Rectal smooth muscle tissue (tissue), 1 donor: ENCODE results near the gene PARD3.
A peak's percentile ranks its signal among the peaks of the same experiment; 100 is the strongest.

Experiments
- H3K27ac ChIP-seq: one replicate; pipeline ENCODE4 v1.7.0; 2013; ENCODE audit warnings: low read depth, low read length, inconsistent platforms
- H3K27me3 ChIP-seq: one replicate; pipeline ENCODE4 v1.7.0; 2013; ENCODE audit warnings: low read length; ENCODE audit not compliant: control insufficient read depth, insufficient read depth
- H3K36me3 ChIP-seq: one replicate; pipeline ENCODE4 v1.7.0; 2013; ENCODE audit warnings: low read length; ENCODE audit not compliant: control insufficient read depth, insufficient read depth
- H3K4me1 ChIP-seq: one replicate; pipeline ENCODE4 v1.7.0; 2013; ENCODE audit warnings: low read length; ENCODE audit not compliant: control insufficient read depth, insufficient read depth
- H3K4me3 ChIP-seq: one replicate; pipeline ENCODE4 v1.7.0; 2013; ENCODE audit warnings: low read length
- H3K9ac ChIP-seq: one replicate; pipeline ENCODE4 v1.7.0; 2013; ENCODE audit warnings: low read length

Gene PARD3

GRCh38 chr10:34297541-34298345 is 517.4 kb downstream of the PARD3 start:
- Histone ChIP-seq H3K27me3 (no peaks in the 10 kb centered on the region), H3K36me3 (no peaks in the 10 kb centered on the region), H3K9ac (no peak overlapping the region), H3K27ac (no peak overlapping the region), H3K4me3 (no peak overlapping the region), H3K4me1 (no peaks in the 10 kb centered on the region)

GRCh38 chr10:34295142-34295548 is 520.0 kb downstream of the PARD3 start:
- no peaks in the 10 kb centered on the region for H3K27me3 ChIP-seq
- H3K27ac ChIP-seq: no peak overlapping the region
- no peaks in the 10 kb centered on the region for H3K36me3 ChIP-seq
- H3K4me3 ChIP-seq: no peak overlapping the region
- no peak overlapping the region for H3K9ac ChIP-seq
- peaks cover 5% of the 10 kb centered on the region for H3K4me1 ChIP-seq

DNA sequence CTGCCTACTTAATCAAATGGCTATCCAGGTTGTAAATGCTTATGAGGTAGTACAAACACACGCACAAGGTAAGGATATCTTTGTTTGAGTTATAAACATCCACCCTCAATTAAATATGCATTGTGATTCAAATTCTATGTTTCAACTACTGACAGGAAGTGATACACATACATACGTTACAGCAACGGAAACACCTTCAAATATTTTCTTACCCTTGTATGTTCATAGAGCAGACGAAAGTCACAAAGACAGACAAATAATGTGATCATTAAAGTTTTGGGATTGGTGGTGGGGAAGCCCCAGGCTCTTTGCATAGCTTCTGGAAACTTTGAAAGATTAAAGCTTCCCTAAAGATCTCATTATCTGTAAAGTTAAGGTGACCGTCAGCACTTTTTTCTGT is 521.0 kb downstream of the PARD3 start:
- Histone ChIP-seq H3K36me3 (no peaks in the 10 kb centered on the region), H3K27me3 (no peaks in the 10 kb centered on the region), H3K27ac (no peak overlapping the region), H3K4me3 (no peak overlapping the region), H3K4me1 (peaks cover 5% of the 10 kb centered on the region), H3K9ac (no peak overlapping the region)

DNA sequence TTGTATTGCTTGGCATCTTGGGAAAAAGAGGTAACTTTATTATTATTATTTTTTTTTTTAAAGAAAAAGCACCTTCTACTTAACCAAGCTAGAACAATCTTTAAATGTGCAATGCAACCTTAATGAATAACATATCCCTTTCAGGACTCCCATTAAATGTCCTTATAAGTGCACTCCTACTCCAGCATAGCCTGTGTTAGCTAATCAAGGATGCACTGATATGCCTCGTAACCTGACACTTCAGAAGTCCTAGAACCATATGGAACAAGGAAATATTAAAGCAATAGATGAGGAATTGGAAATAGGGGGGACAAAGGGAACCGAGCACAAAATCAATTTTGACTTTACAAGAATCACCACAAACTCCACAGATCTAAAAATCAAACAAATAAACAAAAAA is 522.4 kb downstream of the PARD3 start:
- Histone ChIP-seq H3K4me3 (no peak overlapping the region), H3K9ac (no peak overlapping the region), H3K27ac (no peak overlapping the region), H3K36me3 (no peaks in the 10 kb centered on the region), H3K4me1 (peaks cover 5% of the 10 kb centered on the region), H3K27me3 (no peaks in the 10 kb centered on the region)

DNA sequence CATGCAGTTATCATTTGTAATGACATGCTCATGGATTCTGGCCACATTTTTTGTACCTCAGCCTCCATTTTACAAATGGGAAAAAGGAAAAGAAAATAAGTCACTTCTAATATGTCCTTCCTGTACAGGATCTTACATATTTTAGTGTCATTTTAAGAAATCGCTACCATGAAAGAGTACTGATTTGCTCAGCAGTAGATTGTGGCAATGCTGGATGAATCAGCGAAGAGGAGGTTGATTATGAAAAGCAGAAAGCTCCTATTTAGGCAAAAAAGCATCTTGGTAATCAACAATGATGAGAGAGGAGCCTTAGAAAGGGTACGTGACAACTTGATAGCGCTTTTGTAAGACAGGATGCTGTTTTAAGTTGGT is 522.9 kb downstream of the PARD3 start:
- H3K4me1 ChIP-seq: peaks cover 5% of the 10 kb centered on the region
- H3K9ac ChIP-seq: no peak overlapping the region
- H3K36me3 ChIP-seq: no peaks in the 10 kb centered on the region
- H3K27ac ChIP-seq: no peak overlapping the region
- no peak overlapping the region for H3K4me3 ChIP-seq
- H3K27me3 ChIP-seq: no peaks in the 10 kb centered on the region

GRCh38 chr10:34291466-34292193 is 523.5 kb downstream of the PARD3 start:
- H3K9ac ChIP-seq: no peak overlapping the region
- peaks cover 5% of the 10 kb centered on the region for H3K4me1 ChIP-seq
- no peaks in the 10 kb centered on the region for H3K27me3 ChIP-seq
- no peak overlapping the region for H3K4me3 ChIP-seq
- no peak overlapping the region for H3K27ac ChIP-seq
- no peaks in the 10 kb centered on the region for H3K36me3 ChIP-seq

DNA sequence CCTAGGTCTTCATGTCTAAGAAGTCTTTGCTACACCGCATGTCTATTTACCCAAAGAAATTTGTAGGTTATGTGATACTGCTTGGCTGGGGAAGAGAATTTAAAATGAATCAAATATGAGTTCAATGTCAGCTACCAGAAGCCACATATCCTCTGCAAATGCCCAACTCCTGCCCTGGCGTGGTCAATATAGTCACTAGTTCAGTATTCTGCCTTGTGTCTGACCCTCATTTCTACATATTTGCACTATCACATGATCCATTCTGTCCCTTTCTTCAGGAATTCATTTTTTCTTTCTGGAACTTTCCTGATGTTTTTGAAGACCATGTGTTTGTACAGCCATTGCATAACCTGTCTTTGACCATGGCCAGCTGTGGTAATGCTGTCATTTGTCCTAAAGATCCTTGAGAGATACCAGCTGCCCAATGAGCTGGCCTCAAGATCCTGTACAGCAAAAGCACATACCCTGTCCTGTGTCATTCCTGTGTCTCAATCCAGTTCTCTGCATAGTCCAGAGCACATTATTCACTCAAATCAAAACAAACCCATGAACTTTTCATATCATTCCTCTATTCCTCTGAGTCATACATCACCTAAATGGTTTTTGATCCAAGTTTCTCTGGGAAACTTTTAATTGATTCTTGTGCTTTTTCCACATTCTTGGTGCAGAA is 524.5 kb downstream of the PARD3 start:
- Histone ChIP-seq H3K27me3 (no peaks in the 10 kb centered on the region), H3K4me1 (peaks cover 5% of the 10 kb centered on the region), H3K27ac (no peak overlapping the region), H3K36me3 (no peaks in the 10 kb centered on the region), H3K4me3 (no peak overlapping the region), H3K9ac (no peak overlapping the region)

DNA sequence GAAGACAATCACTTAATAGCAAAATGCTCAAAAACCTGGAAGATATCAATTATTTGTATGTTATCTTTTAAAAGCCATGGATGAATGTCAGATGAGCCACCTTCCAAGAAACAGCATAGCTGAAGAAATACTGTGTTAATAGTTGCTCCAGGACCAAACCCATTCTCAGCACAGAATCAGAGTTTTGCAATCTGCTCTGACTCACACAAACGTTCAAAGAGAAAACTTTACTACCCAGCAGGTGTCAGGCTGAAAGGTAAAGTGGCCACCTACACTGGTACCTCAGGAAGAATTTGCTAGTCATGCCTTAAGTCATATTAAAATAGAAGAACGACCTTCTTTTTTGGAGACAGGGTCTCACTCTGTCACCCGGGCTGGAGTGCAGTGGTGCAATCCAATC is 526.5 kb downstream of the PARD3 start:
- Histone ChIP-seq H3K4me1 (peaks cover 5% of the 10 kb centered on the region), H3K27me3 (no peaks in the 10 kb centered on the region), H3K27ac (no peak overlapping the region), H3K9ac (no peak overlapping the region), H3K4me3 (no peak overlapping the region), H3K36me3 (no peaks in the 10 kb centered on the region)

DNA sequence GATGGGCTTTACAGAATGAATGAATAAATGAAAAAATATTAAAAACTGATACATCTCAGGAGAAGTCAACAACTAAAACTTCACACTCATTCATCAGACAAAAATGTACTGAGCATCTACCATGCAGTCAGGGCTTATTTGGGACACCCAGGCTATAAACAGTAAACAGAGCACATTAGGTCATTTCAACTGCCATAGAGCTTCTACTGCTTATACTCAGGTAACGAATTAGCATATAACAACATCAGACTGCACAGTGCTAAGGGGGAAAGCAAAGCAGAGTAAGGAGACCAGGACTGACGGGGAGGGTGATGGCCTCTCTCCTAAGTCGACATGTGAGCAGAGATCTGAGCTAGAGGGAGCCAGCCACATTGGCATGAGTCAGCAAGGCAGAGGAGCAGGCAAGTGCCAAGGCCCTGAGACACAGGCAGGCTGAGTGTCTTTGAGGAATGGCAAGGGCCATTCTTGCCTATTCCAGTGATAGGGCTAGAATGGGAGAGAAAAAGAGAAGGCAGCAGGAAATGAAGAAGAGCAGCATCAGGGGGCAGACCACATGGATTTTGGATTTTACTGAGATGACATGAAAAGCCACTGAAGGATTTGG is 528.9 kb downstream of the PARD3 start:
- Histone ChIP-seq H3K27ac (no peak overlapping the region), H3K4me3 (no peak overlapping the region), H3K4me1 (no peaks in the 10 kb centered on the region)

DNA sequence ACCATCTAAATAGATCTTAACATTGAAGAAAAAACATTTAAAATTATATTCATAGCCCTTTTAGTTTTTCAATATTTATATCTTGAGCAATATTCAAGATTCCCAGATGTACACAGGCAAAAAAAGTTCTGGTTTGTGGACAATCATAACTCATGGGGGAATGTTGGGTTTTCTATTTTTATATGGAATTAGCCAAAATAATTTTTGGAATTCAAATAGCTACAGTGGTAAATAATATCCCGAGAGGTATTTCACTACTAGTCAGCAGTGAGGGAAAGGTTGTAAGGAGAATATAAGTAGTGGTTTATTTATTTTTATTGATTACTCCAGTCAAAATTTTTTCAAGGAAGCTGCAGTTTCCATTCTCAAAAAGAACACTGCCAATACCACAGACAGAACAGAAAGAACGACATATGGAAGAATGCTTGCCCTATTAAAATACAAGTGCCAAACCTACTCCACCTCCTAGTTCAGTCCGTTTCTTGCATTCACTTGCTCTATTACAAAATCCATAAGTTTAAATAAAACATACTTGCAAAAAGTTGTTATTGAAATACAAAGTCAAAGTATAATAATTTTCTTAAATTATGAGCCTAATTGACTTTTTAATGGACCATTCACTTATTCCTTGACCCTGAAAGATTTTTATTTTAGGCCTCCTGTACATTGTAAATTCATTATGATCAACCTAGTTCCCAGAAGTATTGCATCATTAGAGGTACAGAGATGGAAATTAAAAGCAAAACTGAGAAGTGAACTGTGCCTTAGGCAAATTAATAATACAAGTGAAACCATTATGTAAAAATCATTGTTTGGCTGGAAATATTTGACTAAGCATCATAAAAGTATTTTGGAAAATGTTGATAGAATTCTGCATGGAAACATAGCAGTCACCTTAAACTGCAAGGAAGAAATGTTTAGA is 533.2 kb downstream of the PARD3 start:
- no peak overlapping the region for H3K4me3 ChIP-seq
- no peaks in the 10 kb centered on the region for H3K4me1 ChIP-seq
- H3K9ac ChIP-seq: no peak overlapping the region
- no peaks in the 10 kb centered on the region for H3K36me3 ChIP-seq
- no peaks in the 10 kb centered on the region for H3K27me3 ChIP-seq
- H3K27ac ChIP-seq: no peak overlapping the region

More for the DNA sequence above, 528.9 kb downstream of the PARD3 start:
- Histone ChIP-seq H3K9ac (no peak overlapping the region), H3K36me3 (no peaks in the 10 kb centered on the region), H3K27me3 (no peaks in the 10 kb centered on the region)

DNA sequence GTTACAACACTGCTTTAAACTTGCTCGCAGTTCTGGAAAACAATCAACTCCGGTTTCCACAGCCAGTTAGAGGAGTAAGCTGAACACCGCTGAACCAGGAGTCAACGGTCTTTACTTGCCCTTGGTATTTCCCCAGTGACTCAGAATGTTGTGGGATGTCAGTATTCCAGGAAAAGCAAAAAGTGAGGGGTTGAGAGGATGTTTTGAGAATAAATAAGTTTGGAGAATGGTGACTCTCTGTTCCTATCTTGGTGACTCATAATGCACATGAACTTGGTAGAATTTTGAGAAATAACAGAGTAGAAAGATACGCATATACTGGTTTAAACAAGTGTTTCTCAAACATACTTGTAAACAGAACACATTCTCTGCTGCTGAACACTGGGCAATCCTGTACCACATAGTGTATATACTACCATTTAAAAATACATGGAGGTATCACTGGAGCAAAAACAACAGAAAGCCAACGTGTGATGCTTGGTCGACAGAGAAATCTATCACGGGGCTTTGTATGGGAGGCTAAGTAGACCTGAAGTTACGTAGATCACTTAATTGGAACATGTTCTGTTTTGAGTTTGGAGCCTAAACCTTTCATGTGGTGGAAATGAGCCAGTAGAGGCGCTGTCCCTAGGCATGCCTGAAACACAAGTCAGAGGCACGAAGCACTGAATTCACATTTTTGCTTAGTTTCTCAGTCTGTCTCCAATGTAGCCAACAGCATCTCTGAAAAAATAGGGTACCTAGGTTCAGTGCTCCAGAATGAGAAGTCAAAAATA is 534.3 kb downstream of the PARD3 start:
- no peak overlapping the region for H3K4me3 ChIP-seq
- no peaks in the 10 kb centered on the region for H3K4me1 ChIP-seq
- peak overlapping the region; percentile 34 for H3K27ac ChIP-seq
- no peak overlapping the region for H3K9ac ChIP-seq
- no peaks in the 10 kb centered on the region for H3K27me3 ChIP-seq
- no peaks in the 10 kb centered on the region for H3K36me3 ChIP-seq
